SK-N-SH (cell line): ENCODE data around the gene FADS3. TPM values are rescaled to one million over a fixed set of nuclear protein-coding genes. Genes with fewer than 3 reads are reported as not detected.

Source experiments
- CTCF ChIA-PET: fragments of 300-600, 350-600 bp; formaldehyde crosslinking; extraction: SDS; loops from one replicate; lab custom pipeline; 2021; lab: Yijun Ruan, JAX
- POLR2A ChIA-PET: fragments of 350-600 bp; sonication (Branson Sonifier 250); formaldehyde crosslinking; extraction: SDS; loops from one replicate; lab custom pipeline; 2020; ENCODE audit warnings: antibody characterized with exemption, inconsistent platforms; lab: Yijun Ruan, JAX
- DNase-seq: peaks from one replicate; pipeline ENCODE4 v3.0.0; 2012
- H2AFZ ChIP-seq: fragments of 200-600 bp; sonication (generic); 2 replicates; pipeline ENCODE4 v1.8.1; 2016; ENCODE audit warnings: antibody characterized with exemption, mild to moderate bottlenecking, low read depth
- H3F3A ChIP-seq: fragments of 200-600 bp; sonication (generic); replicated peaks from 2 replicates; pipeline ENCODE3; 2016; ENCODE audit warnings: antibody characterized with exemption, mild to moderate bottlenecking; ENCODE audit not compliant: insufficient read depth
- H3K27ac ChIP-seq, 2 experiments: fragments of 200-500 bp in 1 of 2; fragments of 200-600 bp in 1 of 2; sonication (Bioruptor generic) in 1 of 2; sonication (generic), shearing (Covaris generic) in 1 of 2; 2 replicates each; pipeline versions ENCODE4 v1.5.1 to v1.6.1; 2014 to 2016; ENCODE audit warnings: low read depth in 2 of 2, inconsistent platforms in 1 of 2, low read length in 1 of 2, mild to moderate bottlenecking in 1 of 2, mixed read lengths in 1 of 2
- H3K27me3 ChIP-seq: fragments of 200-600 bp; sonication (generic), shearing (Covaris generic); 2 replicates; pipeline ENCODE4 v1.6.1; 2016; ENCODE audit warnings: mixed run types; ENCODE audit not compliant: insufficient read depth
- H3K36me3 ChIP-seq, 2 experiments: fragments of 200-500 bp in 1 of 2; fragments of 200-600 bp in 1 of 2; sonication (Bioruptor generic) in 1 of 2; sonication (generic) in 1 of 2; replicated peaks in 1 of 2; 2 replicates each; pipeline versions ENCODE3 to v1.5.1; 2014 to 2016; ENCODE audit warnings: low read length in 1 of 2, mild to moderate bottlenecking in 1 of 2; ENCODE audit not compliant: insufficient read depth in 2 of 2, control insufficient read depth in 1 of 2
- H3K4me1 ChIP-seq, 2 experiments: fragments of 200-500 bp in 1 of 2; fragments of 200-600 bp in 1 of 2; sonication (Bioruptor generic) in 1 of 2; sonication (generic), shearing (Covaris generic) in 1 of 2; 2 replicates each; pipeline versions ENCODE4 v1.5.1 to v1.6.1; 2014 to 2016; ENCODE audit warnings: low read depth in 1 of 2, low read length in 1 of 2, mixed run types in 1 of 2; ENCODE audit not compliant: insufficient read depth in 2 of 2, control insufficient read depth in 1 of 2
- H3K4me2 ChIP-seq: fragments of 200-600 bp; sonication (generic), shearing (Covaris generic); 2 replicates; pipeline ENCODE4 v1.6.1; 2017; ENCODE audit warnings: mixed run types
- H3K4me3 ChIP-seq, 2 experiments: fragments of 200-500 bp in 1 of 2; fragments of 200-600 bp in 1 of 2; sonication (Bioruptor generic) in 1 of 2; sonication (generic), shearing (Covaris generic) in 1 of 2; 2 replicates each; pipeline versions ENCODE4 v1.5.1 to v1.8.1; 2014 to 2016; ENCODE audit warnings: low read depth in 2 of 2, inconsistent platforms in 1 of 2, low read length in 1 of 2, mild to moderate bottlenecking in 1 of 2, mixed read lengths in 1 of 2, moderate library complexity in 1 of 2
- H3K79me2 ChIP-seq: fragments of 200-600 bp; sonication (generic); 2 replicates; pipeline ENCODE4 v1.8.1; 2017; ENCODE audit warnings: mild to moderate bottlenecking; ENCODE audit not compliant: insufficient read depth
- H3K9ac ChIP-seq: fragments of 200-600 bp; sonication (generic); 2 replicates; pipeline ENCODE4 v1.6.1; 2017; ENCODE audit warnings: mixed run types
- H3K9me2 ChIP-seq: fragments of 200-600 bp; sonication (generic); 2 replicates; pipeline ENCODE4 v1.6.1; 2017; ENCODE audit warnings: mixed run types
- H3K9me3 ChIP-seq: fragments of 200-600 bp; sonication (generic); 2 replicates; pipeline ENCODE4 v1.6.1; 2017; ENCODE audit warnings: mixed run types, mild to moderate bottlenecking, moderate library complexity
- H4K20me1 ChIP-seq: fragments of 200-600 bp; sonication (generic); 2 replicates; pipeline ENCODE4 v1.6.1; 2017; ENCODE audit warnings: mild to moderate bottlenecking, mixed run types; ENCODE audit not compliant: insufficient read depth
- CTCF ChIP-seq: fragments of 200-600 bp; sonication (generic); IDR thresholded peaks from 2 replicates; pipeline ENCODE4 v1.6.1; 2017; ENCODE audit warnings: antibody characterized with exemption, mild to moderate bottlenecking, moderate library complexity
- ELF1 ChIP-seq: IDR thresholded peaks from 2 replicates; pipeline ENCODE4 v1.4.0; 2012
- EP300 ChIP-seq, 2 experiments: IDR thresholded peaks; 2 replicates each; pipeline versions ENCODE4 v1.4.0 to v1.6.1; 2012; ENCODE audit warnings: borderline replicate concordance in 1 of 2, low read depth in 1 of 2, low read length in 1 of 2
- FOSL2 ChIP-seq: IDR thresholded peaks from 2 replicates; pipeline ENCODE4 v1.4.0; 2012; ENCODE audit warnings: low read depth, mild to moderate bottlenecking, moderate library complexity, borderline replicate concordance
- FOXJ3 ChIP-seq: sonication (generic); formaldehyde crosslinking; IDR thresholded peaks from 2 replicates; pipeline ENCODE4 v1.5.1; 2020; ENCODE audit warnings: mild to moderate bottlenecking, missing genetic modification reagents
- FOXM1 ChIP-seq: IDR thresholded peaks from 2 replicates; pipeline ENCODE4 v1.4.0; 2012; ENCODE audit warnings: low read depth, mild to moderate bottlenecking
- GATA2 ChIP-seq: sonication (generic); formaldehyde crosslinking; IDR thresholded peaks from 2 replicates; pipeline ENCODE4 v1.5.0; 2020; ENCODE audit warnings: mild to moderate bottlenecking, missing genetic modification reagents
- JUND ChIP-seq: IDR thresholded peaks from 2 replicates; pipeline ENCODE4 v1.4.0; 2012
- MEF2A ChIP-seq: IDR thresholded peaks from 2 replicates; pipeline ENCODE4 v1.4.0; 2012; ENCODE audit warnings: low read depth, borderline replicate concordance
- NRF1 ChIP-seq: IDR thresholded peaks from 2 replicates; pipeline ENCODE4 v1.6.1; 2012; ENCODE audit warnings: low read depth, mild to moderate bottlenecking, low read length
- POLR2AphosphoS5 ChIP-seq: IDR thresholded peaks from 2 replicates; pipeline ENCODE4 v1.6.1; 2012; ENCODE audit warnings: low read depth, low read length
- RAD21 ChIP-seq: IDR thresholded peaks from 2 replicates; pipeline ENCODE4 v1.6.1; 2012; ENCODE audit warnings: mild to moderate bottlenecking, low read length
- RXRA ChIP-seq: IDR thresholded peaks from 2 replicates; pipeline ENCODE4 v1.4.0; 2012; ENCODE audit warnings: low read depth, mild to moderate bottlenecking, borderline replicate concordance
- SIN3A ChIP-seq: IDR thresholded peaks from 2 replicates; pipeline ENCODE4 v1.6.1; 2012; ENCODE audit warnings: low read depth, mild to moderate bottlenecking, low read length, moderate library complexity, borderline replicate concordance
- YY1 ChIP-seq: IDR thresholded peaks from 2 replicates; pipeline ENCODE4 v1.4.0; 2012; ENCODE audit warnings: low read depth, mild to moderate bottlenecking
- WGBS: methylation state at CpG from one replicate; pipeline ENCODE4 v1.1.6; 2017; ENCODE audit warnings: low lambda C conversion rate; 5-methylcytosine and 5-hydroxymethylcytosine counted together
- polyA plus RNA-seq, 3 experiments: library from polyadenylated mRNA; depleted of rRNA; stranded (reverse); fragments of >200 nt; gene quantifications; 2 replicates each; pipeline ENCODE4 v1.2.3, GENCODE V29; 2012
- TF ChIP-seq, protein P1 (sequence below): IDR thresholded peaks from 2 replicates; pipeline ENCODE4 v1.4.0; 2012; ENCODE audit warnings: low read depth, borderline replicate concordance
- TF ChIP-seq, protein P2 (sequence below): IDR thresholded peaks from 2 replicates; pipeline ENCODE4 v1.4.0; 2012; ENCODE audit warnings: low read depth, borderline replicate concordance
- TF ChIP-seq, protein P3 (sequence below): fragments of 150-350 bp; IDR thresholded peaks from 2 replicates; pipeline ENCODE4 v1.6.1; 2016; ENCODE audit warnings: mild to moderate bottlenecking, low read depth, low read length

The FADS3 gene
- polyA plus RNA-seq, 1 of the 3 experiments (the other 2 are of a cell fraction), result 93.3 TPM

DNA sequence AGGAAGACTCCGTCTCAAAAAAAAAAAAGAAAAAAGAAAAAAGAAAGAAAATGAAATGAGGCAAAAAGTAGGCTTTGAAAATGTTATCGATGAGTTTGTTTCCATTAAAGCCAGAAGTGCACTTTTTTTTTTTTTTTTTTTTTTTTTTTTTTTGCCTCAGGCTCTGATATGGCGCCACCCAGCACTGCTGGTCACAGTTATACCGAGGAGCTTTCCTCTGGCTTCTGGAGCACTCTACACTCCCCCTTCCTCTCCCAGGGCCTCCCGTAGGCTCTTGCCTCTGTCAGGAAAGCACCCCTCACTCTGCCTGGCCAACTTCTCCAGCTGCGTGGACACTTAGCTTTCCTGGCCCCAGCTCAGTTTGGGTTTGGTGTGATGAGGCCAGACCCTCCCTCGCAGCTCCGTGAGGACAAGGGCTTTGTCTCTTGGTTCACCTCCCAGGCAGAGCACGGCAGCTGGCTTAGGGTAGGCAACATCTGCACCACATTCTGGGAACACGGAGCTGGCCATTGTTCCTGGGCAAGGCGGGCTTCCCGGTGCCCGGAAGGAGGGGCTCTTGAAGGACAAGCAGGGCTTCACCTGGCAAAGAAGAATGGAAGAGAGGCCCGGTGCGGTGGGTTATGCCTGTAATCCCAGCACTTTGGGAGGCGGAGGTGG is 46.3 kb downstream of the FADS3 start:
- H3K27me3 ChIP-seq, result no peaks in the 10 kb centered on the region
- no peaks in the 10 kb centered on the region for H3K9me3 ChIP-seq
- 92% methylated on average over 16 of the region's 16 CpGs for WGBS
- no peaks in the 10 kb centered on the region for H3F3A ChIP-seq
- no peak for TF ChIP-seq POLR2AphosphoS5
- TF ChIP-seq, protein P1, sequence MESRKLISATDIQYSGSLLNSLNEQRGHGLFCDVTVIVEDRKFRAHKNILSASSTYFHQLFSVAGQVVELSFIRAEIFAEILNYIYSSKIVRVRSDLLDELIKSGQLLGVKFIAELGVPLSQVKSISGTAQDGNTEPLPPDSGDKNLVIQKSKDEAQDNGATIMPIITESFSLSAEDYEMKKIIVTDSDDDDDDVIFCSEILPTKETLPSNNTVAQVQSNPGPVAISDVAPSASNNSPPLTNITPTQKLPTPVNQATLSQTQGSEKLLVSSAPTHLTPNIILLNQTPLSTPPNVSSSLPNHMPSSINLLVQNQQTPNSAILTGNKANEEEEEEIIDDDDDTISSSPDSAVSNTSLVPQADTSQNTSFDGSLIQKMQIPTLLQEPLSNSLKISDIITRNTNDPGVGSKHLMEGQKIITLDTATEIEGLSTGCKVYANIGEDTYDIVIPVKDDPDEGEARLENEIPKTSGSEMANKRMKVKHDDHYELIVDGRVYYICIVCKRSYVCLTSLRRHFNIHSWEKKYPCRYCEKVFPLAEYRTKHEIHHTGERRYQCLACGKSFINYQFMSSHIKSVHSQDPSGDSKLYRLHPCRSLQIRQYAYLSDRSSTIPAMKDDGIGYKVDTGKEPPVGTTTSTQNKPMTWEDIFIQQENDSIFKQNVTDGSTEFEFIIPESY, result no peak
- no peak for TF ChIP-seq FOXM1
- TF ChIP-seq, protein P2, sequence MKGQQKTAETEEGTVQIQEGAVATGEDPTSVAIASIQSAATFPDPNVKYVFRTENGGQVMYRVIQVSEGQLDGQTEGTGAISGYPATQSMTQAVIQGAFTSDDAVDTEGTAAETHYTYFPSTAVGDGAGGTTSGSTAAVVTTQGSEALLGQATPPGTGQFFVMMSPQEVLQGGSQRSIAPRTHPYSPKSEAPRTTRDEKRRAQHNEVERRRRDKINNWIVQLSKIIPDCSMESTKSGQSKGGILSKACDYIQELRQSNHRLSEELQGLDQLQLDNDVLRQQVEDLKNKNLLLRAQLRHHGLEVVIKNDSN, result no peak
- TF ChIP-seq JUND, result no peak
- TF ChIP-seq, protein P3, sequence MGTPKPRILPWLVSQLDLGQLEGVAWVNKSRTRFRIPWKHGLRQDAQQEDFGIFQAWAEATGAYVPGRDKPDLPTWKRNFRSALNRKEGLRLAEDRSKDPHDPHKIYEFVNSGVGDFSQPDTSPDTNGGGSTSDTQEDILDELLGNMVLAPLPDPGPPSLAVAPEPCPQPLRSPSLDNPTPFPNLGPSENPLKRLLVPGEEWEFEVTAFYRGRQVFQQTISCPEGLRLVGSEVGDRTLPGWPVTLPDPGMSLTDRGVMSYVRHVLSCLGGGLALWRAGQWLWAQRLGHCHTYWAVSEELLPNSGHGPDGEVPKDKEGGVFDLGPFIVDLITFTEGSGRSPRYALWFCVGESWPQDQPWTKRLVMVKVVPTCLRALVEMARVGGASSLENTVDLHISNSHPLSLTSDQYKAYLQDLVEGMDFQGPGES, result no peak
- no peak for TF ChIP-seq FOSL2
- no peak for TF ChIP-seq SIN3A
- no peak for TF ChIP-seq GATA2
- TF ChIP-seq YY1, result no peak
- no peak for TF ChIP-seq FOXJ3 (CRISPR knock-in tag)
- TF ChIP-seq RXRA, result no peak
- no peak for TF ChIP-seq ELF1
- TF ChIP-seq EP300 (IDR thresholded peaks at IDR 0.05; ENCODE audit: borderline replicate concordance in 1 of 2, low read depth in 1 of 2, low read length in 1 of 2), result no peak
- no peak for TF ChIP-seq NRF1
- no peak for TF ChIP-seq CTCF
- no peak for TF ChIP-seq MEF2A
- no peak for TF ChIP-seq RAD21
- H3K4me3 ChIP-seq, result no peak overlapping the region
- no peaks in the 10 kb centered on the region for H3K79me2 ChIP-seq
- no peaks in the 10 kb centered on the region for H4K20me1 ChIP-seq
- DNase-seq, result peak; percentile 36
- H3K4me1 ChIP-seq, result no peaks in the 10 kb centered on the region
- H2AFZ ChIP-seq, result no peak overlapping the region
- ChIA-PET POLR2A (no interaction called here), CTCF (interaction anchor here (0.7 to 1.2 kb wide), 2 partner anchors 25 to 48 kb away, joined by 3 read pairs; no protein-coding TSS in a partner anchor)
- H3K4me2 ChIP-seq, result no peak overlapping the region
- H3K9ac ChIP-seq, result no peak overlapping the region
- H3K27ac ChIP-seq, result no peak overlapping the region
- no peaks in the 10 kb centered on the region for H3K9me2 ChIP-seq
- H3K36me3 ChIP-seq, result peaks cover 14 to 54% of the 10 kb centered on the region in 2 experiments
